GM12878 (cell line): ENCODE data around the gene POSTN. TPM values are rescaled to one million over a fixed set of nuclear protein-coding genes. Genes with fewer than 3 reads are reported as not detected.

Experiments
- ATAC-seq: fragments of 200-7000 bp; cut with Tn5 transposase; 3 replicates; pipeline ENCODE4 v1.9.1; 2020; ENCODE audit warnings: mild to moderate bottlenecking, moderate library complexity
- BruUV-seq: library from RNA; stranded (reverse); fragments of 400-500 nt; replicated peaks from 2 replicates; lab custom pipeline; 2021; lab: Mats Ljungman, UMichigan
- CTCF ChIA-PET: fragments of 300-600 bp; sonication (Branson Sonifier 250); formaldehyde crosslinking; extraction: SDS; loops from one replicate; lab custom pipeline; 2021; ENCODE audit warnings: inconsistent platforms; lab: Yijun Ruan, JAX
- POLR2A ChIA-PET: fragments of 350-600 bp; formaldehyde crosslinking; extraction: SDS; loops from one replicate; lab custom pipeline; 2021; ENCODE audit warnings: inconsistent platforms; lab: Charles Lee
- RAD21 ChIA-PET: fragments of 300-600 bp; sonication (Branson Sonifier 250); formaldehyde crosslinking; loops from one replicate; lab custom pipeline; 2023; ENCODE audit warnings: antibody characterized with exemption; ENCODE audit not compliant: unreplicated experiment; lab: Charles Lee
- SMC1A ChIA-PET: fragments of 300-600 bp; sonication (Branson Sonifier 250); formaldehyde crosslinking; loops from one replicate; lab custom pipeline; 2023; ENCODE audit not compliant: unreplicated experiment, uncharacterized antibody; lab: Charles Lee
- DNase-seq: peaks from one replicate; pipeline ENCODE4 v3.0.0-alpha.2; 2011; ENCODE audit warnings: low read depth, low spot score
- FAIRE-seq: peaks from 3 replicates; lab custom pipeline; 2011; peaks lifted over from hg19 to GRCh38; lab: Jason Lieb, UNC
- H2AFZ ChIP-seq: 2 replicates; pipeline ENCODE4 v1.6.0; 2011; ENCODE audit warnings: low read depth, low read length, control low read depth; ENCODE audit not compliant: control insufficient read depth
- H3K27ac ChIP-seq: 2 replicates; pipeline ENCODE4 v1.5.1; 2011; ENCODE audit warnings: control low read depth; ENCODE audit not compliant: control insufficient read depth, insufficient read depth
- H3K27me3 ChIP-seq, 2 experiments: replicated peaks in 1 of 2; 2 replicates each; pipeline versions ENCODE4 v1.6.0 to v1.6.1; 2011; ENCODE audit warnings: low read length in 1 of 2; ENCODE audit not compliant: control insufficient read depth in 2 of 2, insufficient read depth in 2 of 2
- H3K36me3 ChIP-seq, 2 experiments: 2 replicates each; pipeline ENCODE4 v1.5.1; 2011; ENCODE audit warnings: low read length in 1 of 2; ENCODE audit not compliant: control insufficient read depth in 2 of 2, insufficient read depth in 2 of 2
- H3K4me1 ChIP-seq: 2 replicates; pipeline ENCODE4 v1.6.1; 2011; ENCODE audit warnings: mild to moderate bottlenecking, low read length, moderate library complexity, mixed read lengths; ENCODE audit not compliant: control insufficient read depth, insufficient read depth
- H3K4me2 ChIP-seq: 2 replicates; pipeline ENCODE4 v1.6.0; 2011; ENCODE audit warnings: control low read depth; ENCODE audit not compliant: control insufficient read depth, insufficient read depth
- H3K4me3 ChIP-seq: fragments of 200-600 bp; sonication (generic); 2 replicates; pipeline ENCODE4 v1.5.1; 2016
- H3K79me2 ChIP-seq: 2 replicates; pipeline ENCODE4 v1.6.0; 2011; ENCODE audit warnings: low read length; ENCODE audit not compliant: control insufficient read depth, insufficient read depth
- H3K9ac ChIP-seq: 2 replicates; pipeline ENCODE4 v1.8.0; 2011; ENCODE audit warnings: low read length, control low read depth, mixed read lengths; ENCODE audit not compliant: control insufficient read depth, insufficient read depth
- H3K9me3 ChIP-seq: replicated peaks from 3 replicates; pipeline ENCODE4 v1.5.1; 2011; ENCODE audit warnings: mild to moderate bottlenecking, low read length; ENCODE audit not compliant: control insufficient read depth, insufficient read depth
- H4K20me1 ChIP-seq: 2 replicates; pipeline ENCODE4 v1.6.0; 2011; ENCODE audit not compliant: control insufficient read depth, insufficient read depth
- CHD4 ChIP-seq: fragments of 200-600 bp; sonication (generic); IDR thresholded peaks from 2 replicates; pipeline ENCODE4 v1.6.1; 2016; ENCODE audit warnings: mild to moderate bottlenecking
- GATAD2B ChIP-seq: fragments of 450-650 bp; conservative IDR thresholded peaks from 2 replicates; pipeline ENCODE4 v1.6.1; 2017; ENCODE audit warnings: low read depth, mild to moderate bottlenecking, moderate library complexity
- JUNB ChIP-seq: IDR thresholded peaks from 2 replicates; pipeline ENCODE4 v1.6.1; 2016; ENCODE audit warnings: antibody characterized with exemption, mild to moderate bottlenecking
- NR2C1 ChIP-seq: fragments of 450-650 bp; IDR thresholded peaks from 2 replicates; pipeline ENCODE4 v1.6.1; 2017; ENCODE audit warnings: antibody characterized with exemption, mild to moderate bottlenecking, moderate library complexity
- SREBF2 ChIP-seq: IDR thresholded peaks from 2 replicates; pipeline ENCODE4 v1.6.1; 2012; ENCODE audit warnings: mild to moderate bottlenecking, low read length
- TARDBP ChIP-seq: IDR thresholded peaks from 2 replicates; pipeline ENCODE4 v1.6.1; 2016; ENCODE audit warnings: borderline replicate concordance
- TCF7 ChIP-seq: IDR thresholded peaks from 2 replicates; pipeline ENCODE4 v1.6.1; 2014; ENCODE audit warnings: antibody characterized with exemption, borderline replicate concordance
- ZNF24 ChIP-seq: fragments of 450-650 bp; IDR thresholded peaks from 2 replicates; pipeline ENCODE4 v1.6.1; 2017; ENCODE audit warnings: antibody characterized with exemption, mild to moderate bottlenecking
- ZNF622 ChIP-seq: fragments of 450-650 bp; IDR thresholded peaks from 2 replicates; pipeline ENCODE4 v1.6.1; 2017; ENCODE audit warnings: mild to moderate bottlenecking, inconsistent platforms
- WGBS: methylation state at CpG from one replicate; pipeline ENCODE4 v1.1.6; 2016; ENCODE audit warnings: low lambda C conversion rate; ENCODE audit not compliant: insufficient replicate concordance, insufficient coverage; ENCODE audit errors: missing lambda C conversion rate; 5-methylcytosine and 5-hydroxymethylcytosine counted together
- in situ Hi-C: fragments of 300-500 bp; cut with MboI; formaldehyde crosslinking; loops from 9 replicates; pipeline ENCODE4 v1.14.3; 2018; ENCODE audit warnings: mixed read lengths
- intact Hi-C: fragments of 100-400 bp; cut with micrococcal nuclease; formaldehyde crosslinking; loops from one replicate; pipeline ENCODE4 v1.14.2; 2022; ENCODE audit not compliant: unreplicated experiment
- polyA plus RNA-seq, 11 experiments: library from polyadenylated mRNA; depleted of rRNA in 4 of 11; unstranded in 6 of 11; stranded (reverse) in 5 of 11; fragments of >200 nt; fragmentation: Nextera tagmentation in 4 of 11; fragmentation: Illumina TruSeq in 1 of 11; extraction: Ambion mirVana in 4 of 11; extraction: Trizol in 1 of 11; gene quantifications; 1 replicate in 1 of 11; 2 replicates in 10 of 11; pipeline versions ENCODE4 v1.2.1 to v1.2.3, GENCODE V29; 2011 to 2016; ENCODE audit warnings: inconsistent platforms in 2 of 11, missing spikeins in 2 of 11, low read depth in 1 of 11
- total RNA-seq, 4 experiments: library from RNA; depleted of rRNA in 3 of 4; stranded (reverse); fragments of >200 nt in 3 of 4; fragmentation: Illumina TruSeq in 1 of 4; extraction: Trizol in 1 of 4; gene quantifications; 2 replicates each; pipeline versions ENCODE4 v1.2.1 to v1.2.3, GENCODE V29; 2013 to 2021
- TF ChIP-seq, protein P1 (sequence below): fragments of 450-650 bp; IDR thresholded peaks from 2 replicates; pipeline ENCODE4 v1.6.1; 2018; ENCODE audit warnings: borderline replicate concordance, mild to moderate bottlenecking; ENCODE audit not compliant: partially characterized antibody
- TF ChIP-seq, protein P2 (sequence below): IDR thresholded peaks from 2 replicates; pipeline ENCODE4 v1.6.1; 2012; ENCODE audit warnings: low read depth, low read length, improper control_type of control experiment

The POSTN gene
- total and polyA plus RNA-seq, 10 of the 15 experiments (the other 5 are each of a cell fraction or from before 2014, with no cell fraction given), result 0.05 to 0.13 (median 0.08) TPM; not detected in 7

DNA sequence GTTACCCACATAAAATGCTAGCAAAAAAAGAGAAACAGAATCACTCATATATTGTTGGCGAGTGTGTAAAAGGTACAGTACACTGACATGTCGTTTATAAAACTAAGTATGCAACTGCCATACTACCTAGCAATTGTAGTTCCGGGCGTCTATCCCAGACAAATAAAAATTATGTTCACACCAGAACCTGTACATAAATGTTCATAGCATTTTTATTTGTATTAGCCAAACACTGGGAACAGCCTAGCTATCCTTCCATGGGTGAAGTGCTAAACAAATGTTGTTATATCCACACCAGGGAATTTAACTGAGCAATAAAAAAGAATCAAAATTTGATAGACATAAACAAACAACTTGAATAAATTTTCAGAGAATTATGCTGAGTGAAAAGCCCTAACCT, 28.9 kb upstream of the POSTN start:
- intact Hi-C loops, result no loop called here
- no peak overlapping the region for H2AFZ ChIP-seq
- FAIRE-seq (no peak), ATAC-seq (no peak), DNase-seq (no peak)
- H4K20me1 ChIP-seq, result no peaks in the 10 kb centered on the region
- H3K27me3 ChIP-seq, result no peaks in the 10 kb centered on the region
- H3K79me2 ChIP-seq, result no peaks in the 10 kb centered on the region
- SMC1A ChIA-PET, result no interaction called here
- TF ChIP-seq NR2C1, result no peak
- TF ChIP-seq ZNF24, result no peak
- TF ChIP-seq TARDBP, result no peak
- no peak for TF ChIP-seq SREBF2
- H3K4me1 ChIP-seq, result no peaks in the 10 kb centered on the region
- H3K9me3 ChIP-seq, result no peaks in the 10 kb centered on the region
- H3K4me2 ChIP-seq, result no peak overlapping the region
- POLR2A ChIA-PET, result no interaction called here
- no peak overlapping the region for H3K9ac ChIP-seq
- WGBS, result 44% methylated on average over 4 of the region's 4 CpGs
- RAD21 ChIA-PET, result no interaction called here
- in situ Hi-C loops, result no loop called here
- CTCF ChIA-PET, result no interaction called here
- no peak overlapping the region for H3K27ac ChIP-seq
- BruUV-seq, result no TSS peak
- H3K4me3 ChIP-seq, result no peak overlapping the region
- H3K36me3 ChIP-seq, result no peaks in the 10 kb centered on the region

DNA sequence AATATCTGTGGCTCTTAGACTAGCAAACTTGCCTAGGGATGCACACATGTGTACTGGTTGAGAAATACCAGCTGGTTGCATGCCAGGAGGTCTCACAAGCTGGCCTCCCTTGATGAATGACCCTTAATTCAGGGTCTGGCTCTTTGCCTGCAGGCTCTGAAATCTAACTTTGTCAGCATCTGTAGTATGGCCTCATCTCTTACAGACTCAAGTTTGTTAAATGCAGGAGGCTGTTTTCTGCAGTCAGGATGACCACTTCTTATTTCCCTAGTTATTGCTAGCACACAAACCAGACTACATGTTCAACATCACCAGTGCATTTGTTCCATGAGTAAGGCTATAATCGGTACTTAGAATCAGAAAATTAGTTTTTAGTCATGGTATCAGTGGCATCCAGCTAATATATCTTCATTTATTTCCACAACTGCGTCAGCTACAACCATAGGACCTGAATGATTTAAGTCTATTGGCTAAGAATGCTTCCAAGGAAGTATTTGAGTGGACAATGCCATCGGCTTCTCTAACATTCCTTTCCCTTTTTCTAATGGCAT, 23.3 kb upstream of the POSTN start:
- BruUV-seq, result no TSS peak
- H3K27me3 ChIP-seq, result no peaks in the 10 kb centered on the region
- no peak overlapping the region for H3K27ac ChIP-seq
- no peaks in the 10 kb centered on the region for H4K20me1 ChIP-seq
- H3K4me2 ChIP-seq, result no peak overlapping the region
- 0% methylated on average over 3 of the region's 3 CpGs for WGBS
- ChIA-PET CTCF (no interaction called here), SMC1A (no interaction called here), POLR2A (no interaction called here), RAD21 (no interaction called here)
- FAIRE-seq (no peak), ATAC-seq (no peak), DNase-seq (no peak)
- H3K4me1 ChIP-seq, result no peaks in the 10 kb centered on the region
- no peaks in the 10 kb centered on the region for H3K36me3 ChIP-seq
- in situ Hi-C loops (no loop called here), intact Hi-C loops (no loop called here)
- H3K4me3 ChIP-seq, result no peak overlapping the region
- H3K9ac ChIP-seq, result no peak overlapping the region
- no peaks in the 10 kb centered on the region for H3K79me2 ChIP-seq
- no peak overlapping the region for H2AFZ ChIP-seq
- H3K9me3 ChIP-seq, result no peaks in the 10 kb centered on the region
- TF ChIP-seq TCF7 (no peak), CHD4 (no peak), JUNB (no peak), ZNF622 (no peak), ZNF24 (no peak), GATAD2B (no peak)
- TF ChIP-seq, protein P1, sequence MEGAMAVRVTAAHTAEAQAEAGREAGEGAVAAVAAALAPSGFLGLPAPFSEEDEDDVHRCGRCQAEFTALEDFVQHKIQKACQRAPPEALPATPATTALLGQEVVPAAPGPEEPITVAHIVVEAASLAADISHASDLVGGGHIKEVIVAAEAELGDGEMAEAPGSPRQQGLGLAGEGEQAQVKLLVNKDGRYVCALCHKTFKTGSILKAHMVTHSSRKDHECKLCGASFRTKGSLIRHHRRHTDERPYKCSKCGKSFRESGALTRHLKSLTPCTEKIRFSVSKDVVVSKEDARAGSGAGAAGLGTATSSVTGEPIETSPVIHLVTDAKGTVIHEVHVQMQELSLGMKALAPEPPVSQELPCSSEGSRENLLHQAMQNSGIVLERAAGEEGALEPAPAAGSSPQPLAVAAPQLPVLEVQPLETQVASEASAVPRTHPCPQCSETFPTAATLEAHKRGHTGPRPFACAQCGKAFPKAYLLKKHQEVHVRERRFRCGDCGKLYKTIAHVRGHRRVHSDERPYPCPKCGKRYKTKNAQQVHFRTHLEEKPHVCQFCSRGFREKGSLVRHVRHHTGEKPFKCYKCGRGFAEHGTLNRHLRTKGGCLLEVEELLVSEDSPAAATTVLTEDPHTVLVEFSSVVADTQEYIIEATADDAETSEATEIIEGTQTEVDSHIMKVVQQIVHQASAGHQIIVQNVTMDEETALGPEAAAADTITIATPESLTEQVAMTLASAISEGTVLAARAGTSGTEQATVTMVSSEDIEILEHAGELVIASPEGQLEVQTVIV, result no peak
- TF ChIP-seq, protein P2, sequence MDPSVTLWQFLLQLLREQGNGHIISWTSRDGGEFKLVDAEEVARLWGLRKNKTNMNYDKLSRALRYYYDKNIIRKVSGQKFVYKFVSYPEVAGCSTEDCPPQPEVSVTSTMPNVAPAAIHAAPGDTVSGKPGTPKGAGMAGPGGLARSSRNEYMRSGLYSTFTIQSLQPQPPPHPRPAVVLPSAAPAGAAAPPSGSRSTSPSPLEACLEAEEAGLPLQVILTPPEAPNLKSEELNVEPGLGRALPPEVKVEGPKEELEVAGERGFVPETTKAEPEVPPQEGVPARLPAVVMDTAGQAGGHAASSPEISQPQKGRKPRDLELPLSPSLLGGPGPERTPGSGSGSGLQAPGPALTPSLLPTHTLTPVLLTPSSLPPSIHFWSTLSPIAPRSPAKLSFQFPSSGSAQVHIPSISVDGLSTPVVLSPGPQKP, result no peak
